ENCODE data around the gene ST6GAL1. TPM values are rescaled to one million over a fixed set of nuclear protein-coding genes. Genes with fewer than 3 reads are reported as not detected.
"Not testable (repeated sequence)": the region's sequence is repeated elsewhere in the genome, so short reads cannot be mapped to it uniquely, and the experiment has no call there.

Gene ST6GAL1
- polyA plus RNA-seq, 3 donors: 19.0 to 24.4 (median 20.5) TPM

- Histone ChIP-seq H3K9ac (ENCODE audit: insufficient read depth, low read length, poor library complexity, severe bottlenecking) (no peak overlapping the region), H3K79me2 (ENCODE audit: insufficient read depth, low read length) (no peaks in the 10 kb centered on the region), H3K9me3 (replicated peaks in 1 of 2; ENCODE audit: control insufficient read depth in 1 of 2, insufficient read depth in 1 of 2, low read length in 2 of 2) (no peaks in the 10 kb centered on the region), H3K4me2 (replicated peaks; ENCODE audit: extremely low read depth, low read length, poor library complexity, severe bottlenecking) (no peak overlapping the region), H4K20me1 (ENCODE audit: insufficient read depth, low read length) (no peaks in the 10 kb centered on the region), H3K4me1 (ENCODE audit: control insufficient read depth in 1 of 2, insufficient read depth in 2 of 2, low read length in 2 of 2) (peaks cover 8 to 11% of the 10 kb centered on the region in 2 donors), H3K27me3 (ENCODE audit: control insufficient read depth in 2 of 2, insufficient read depth in 2 of 2, low read length in 2 of 2) (no peaks in the 10 kb centered on the region), H3K4me3 (replicated peaks in 1 of 3; ENCODE audit: low read depth in 2 of 3, low read length in 3 of 3) (no peak overlapping the region), H2AFZ (ENCODE audit: insufficient read depth, low read depth, low read length, poor library complexity, severe bottlenecking) (no peak overlapping the region), H3K36me3 (replicated peaks in 1 of 2; ENCODE audit: control insufficient read depth in 1 of 2, insufficient read depth in 2 of 2, low read length in 2 of 2) (peaks cover 22 to 54% of the 10 kb centered on the region in 2 donors), H3K27ac (ENCODE audit: low read depth in 1 of 2, low read length in 2 of 2) (no peak overlapping the region)
- 100% methylated on average over 3 of the region's 6 CpGs for WGBS (ENCODE audit: insufficient coverage)
- Mint-ChIP-seq H3K4me3 (no peak overlapping the region), H3K27ac (peak overlapping the region in 2 of 7 donors; percentile 47 to 50), H3K9me3 (peaks cover 0 to 5% (median 0%) of the 10 kb centered on the region in 7 donors), H3K4me1 (peaks cover 23% of the 10 kb centered on the region), H3K27me3 (ENCODE audit: low read depth in 3 of 3) (peaks cover 0 to 2% (median 0%) of the 10 kb centered on the region in 3 donors), H3K36me3 (peaks cover 50 to 63% of the 10 kb centered on the region in 2 donors)
- intact Hi-C loops (cut with micrococcal nuclease): no loop called here
- TF ChIP-seq CTCF (IDR thresholded peaks at IDR 0.05): no peak
- no peak for DNase-seq
These were observed 36.1 kb downstream of the ST6GAL1 start for GRCh38 chr3:186966406-186966805.

GRCh38 chr3:186967236-186967635 is 36.9 kb downstream of the ST6GAL1 start:
- H3K4me2 ChIP-seq (replicated peaks; ENCODE audit: extremely low read depth, low read length, poor library complexity, severe bottlenecking): peak overlapping the region; percentile 22
- peaks cover 24% of the 10 kb centered on the region for H3K4me1 Mint-ChIP-seq
- peak overlapping the region; percentile 43 for H2AFZ ChIP-seq (ENCODE audit: insufficient read depth, low read depth, low read length, poor library complexity, severe bottlenecking)
- H3K36me3 ChIP-seq (replicated peaks in 1 of 2; ENCODE audit: control insufficient read depth in 1 of 2, insufficient read depth in 2 of 2, low read length in 2 of 2): peaks cover 22 to 60% of the 10 kb centered on the region in 2 donors
- H3K9ac ChIP-seq (ENCODE audit: insufficient read depth, low read length, poor library complexity, severe bottlenecking); H3K9me3 Mint-ChIP-seq; H3K9me3 ChIP-seq (replicated peaks in 1 of 2; ENCODE audit: control insufficient read depth in 1 of 2, insufficient read depth in 1 of 2, low read length in 2 of 2); H3K27me3 ChIP-seq (ENCODE audit: control insufficient read depth in 2 of 2, insufficient read depth in 2 of 2, low read length in 2 of 2); H3K4me3 ChIP-seq (replicated peaks in 1 of 3; ENCODE audit: low read depth in 2 of 3, low read length in 3 of 3); DNase-seq; H3K27me3 Mint-ChIP-seq (ENCODE audit: low read depth in 3 of 3); H4K20me1 ChIP-seq (ENCODE audit: insufficient read depth, low read length); H3K79me2 ChIP-seq (ENCODE audit: insufficient read depth, low read length); intact Hi-C loops (cut with micrococcal nuclease): not testable (repeated sequence)
- H3K4me1 ChIP-seq (ENCODE audit: control insufficient read depth in 1 of 2, insufficient read depth in 2 of 2, low read length in 2 of 2): peaks cover 8 to 11% of the 10 kb centered on the region in 2 donors
- 86% methylated on average over 4 of the region's 11 CpGs for WGBS (ENCODE audit: insufficient coverage)
- H3K4me3 Mint-ChIP-seq: peak overlapping the region; percentile 27 to 60
- peak overlapping the region; percentile 38 to 47 for H3K27ac ChIP-seq (ENCODE audit: low read depth in 1 of 2, low read length in 2 of 2)
- H3K27ac Mint-ChIP-seq: peak overlapping the region in 6 of 7 donors; percentile 17 to 84 (median 70)
- peaks cover 53 to 66% of the 10 kb centered on the region in 2 donors for H3K36me3 Mint-ChIP-seq
